ENCODE measurements around the gene BPIFA3. TPM values are rescaled to one million over a fixed set of nuclear protein-coding genes. Genes with fewer than 3 reads are reported as not detected.
"Not testable (repeated sequence)": the region's sequence is repeated elsewhere in the genome, so short reads cannot be mapped to it uniquely, and the experiment has no call there.

The BPIFA3 gene
- total RNA-seq: not detected
- long read RNA-seq: 0 reads

- DNase-seq (ENCODE audit: low spot score): no peak
- intact Hi-C loops (cut with DNase I): no loop called here
Observed at GRCh38 chr20:33217052-33217451, at the start of gene BPIFA3. Gene BPIFA3 (plus strand): TSS chr20:33217352. CDS start chr20:33217537, 185 bp downstream.

- no peak for DNase-seq (ENCODE audit: low spot score)
- intact Hi-C loops (cut with DNase I): no loop called here
Observed at GRCh38 chr20:33167859-33168258, 49.3 kb upstream of the BPIFA3 start, which contains the start of gene BPIFA2. Gene BPIFA2 (plus strand): TSS chr20:33168159. CDS start chr20:33169146, 987 bp downstream.

DNA sequence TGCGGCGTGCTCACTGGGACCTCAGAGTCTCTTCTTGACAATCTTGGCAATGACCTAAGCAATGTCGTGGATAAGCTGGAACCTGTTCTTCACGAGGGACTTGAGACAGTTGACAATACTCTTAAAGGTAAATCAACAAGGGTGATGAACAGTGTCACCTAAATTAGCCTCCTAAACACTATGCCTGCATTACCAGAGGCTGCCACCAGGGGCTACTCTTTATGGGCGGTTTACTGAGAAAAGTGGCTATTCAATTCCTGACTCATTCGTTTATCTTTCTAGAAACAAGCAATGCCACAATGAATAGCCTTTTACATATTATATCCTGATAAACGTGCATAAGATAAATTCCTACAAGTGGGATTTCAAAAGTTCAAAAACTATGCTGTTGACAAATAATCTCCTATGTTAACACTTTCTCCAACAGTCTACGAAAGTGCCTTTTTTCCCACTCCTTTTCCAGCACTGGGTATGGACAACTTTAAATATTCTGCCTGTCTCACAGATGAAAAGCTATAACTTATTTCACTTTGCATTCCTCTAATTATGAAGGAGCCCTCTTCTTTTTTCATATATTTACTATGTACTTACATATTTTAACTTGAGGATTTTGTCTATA, 47.9 kb upstream of the BPIFA3 start:
- intact Hi-C loops (cut with DNase I): no loop called here
- no peak for DNase-seq (ENCODE audit: low spot score)

DNA sequence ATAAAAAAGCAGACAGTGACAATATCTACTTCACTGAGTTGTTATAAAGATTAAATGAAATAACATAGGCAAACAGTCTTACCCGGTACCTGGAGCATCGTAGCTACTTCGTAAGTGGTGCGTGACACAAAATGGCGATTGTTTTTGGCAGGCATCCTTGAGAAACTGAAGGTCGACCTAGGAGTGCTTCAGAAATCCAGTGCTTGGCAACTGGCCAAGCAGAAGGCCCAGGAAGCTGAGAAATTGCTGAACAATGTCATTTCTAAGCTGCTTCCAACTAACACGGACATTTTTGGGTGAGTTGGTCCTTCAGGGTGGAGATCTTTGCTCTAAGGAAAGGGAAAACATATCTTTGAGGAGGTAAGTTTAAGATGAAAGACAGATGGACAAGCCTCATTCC, 44.4 kb upstream of the BPIFA3 start:
- intact Hi-C loops (cut with DNase I): no loop called here
- no peak for DNase-seq (ENCODE audit: low spot score)

DNA sequence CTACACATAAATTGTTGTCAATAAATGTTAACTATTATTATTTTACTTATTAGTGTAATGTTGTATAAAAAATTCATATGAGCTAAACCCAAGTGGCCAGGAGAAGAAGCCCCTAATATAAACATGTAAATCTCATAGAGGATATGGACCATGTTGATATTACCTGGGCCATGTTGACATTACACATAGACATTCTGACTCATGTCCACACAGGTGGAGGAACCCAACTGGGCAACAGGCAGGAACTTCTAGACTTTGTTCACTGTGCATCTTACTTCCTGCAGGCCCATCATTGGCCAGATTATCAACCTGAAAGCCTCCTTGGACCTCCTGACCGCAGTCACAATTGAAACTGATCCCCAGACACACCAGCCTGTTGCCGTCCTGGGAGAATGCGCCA, 42.0 kb upstream of the BPIFA3 start:
- peak; percentile 39 for DNase-seq (ENCODE audit: low spot score)
- intact Hi-C loops (cut with DNase I): no loop called here

GRCh38 chr20:33176101-33176500, 41.1 kb upstream of the BPIFA3 start:
- intact Hi-C loops (cut with DNase I): no loop called here
- DNase-seq (ENCODE audit: low spot score): peak; percentile 55

GRCh38 chr20:33177866-33178265, 39.3 kb upstream of the BPIFA3 start:
- DNase-seq (ENCODE audit: low spot score): no peak
- intact Hi-C loops (cut with DNase I): no loop called here

DNA sequence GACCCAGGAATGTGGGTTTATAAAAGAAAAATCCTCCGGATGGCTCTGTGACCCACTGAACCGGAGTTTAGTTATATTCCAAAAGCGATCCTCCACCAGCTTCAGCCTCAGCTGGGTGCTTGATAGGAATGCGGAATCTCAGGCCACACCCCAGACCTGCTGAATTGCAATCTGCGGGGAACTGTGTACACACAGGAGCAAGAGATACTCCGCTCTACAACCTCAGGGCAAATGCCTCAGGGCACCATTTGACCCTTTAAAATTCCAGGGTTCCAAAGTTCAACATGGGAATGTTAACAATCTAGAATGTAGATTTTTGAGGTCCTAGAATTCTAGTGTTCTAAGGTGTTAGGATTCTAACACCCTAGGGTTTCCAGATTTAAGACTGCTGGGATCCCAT, 38.4 kb upstream of the BPIFA3 start:
- DNase-seq (ENCODE audit: low spot score): peak; percentile 9
- intact Hi-C loops (cut with DNase I): no loop called here

DNA sequence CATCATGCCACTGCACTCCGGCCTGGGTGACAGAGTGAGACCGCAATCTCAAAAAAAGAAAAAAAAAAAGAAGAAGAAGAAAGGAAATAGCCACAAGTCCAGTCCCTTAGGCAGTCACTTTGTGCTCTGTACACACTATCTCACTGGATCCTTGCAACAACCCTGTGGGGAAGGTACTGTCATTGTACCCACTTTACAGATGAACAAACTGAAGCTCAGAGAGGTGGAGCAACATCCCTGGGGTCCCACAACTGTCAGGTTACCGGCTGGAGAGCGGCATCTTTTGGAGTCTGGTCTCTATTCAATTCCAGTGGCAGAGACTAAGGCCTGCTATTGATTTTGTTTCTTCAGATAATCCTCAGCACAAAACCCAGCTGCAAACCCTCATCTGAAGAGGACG, 37.0 kb upstream of the BPIFA3 start:
- intact Hi-C loops (cut with DNase I): no loop called here
- no peak for DNase-seq (ENCODE audit: low spot score)

DNA sequence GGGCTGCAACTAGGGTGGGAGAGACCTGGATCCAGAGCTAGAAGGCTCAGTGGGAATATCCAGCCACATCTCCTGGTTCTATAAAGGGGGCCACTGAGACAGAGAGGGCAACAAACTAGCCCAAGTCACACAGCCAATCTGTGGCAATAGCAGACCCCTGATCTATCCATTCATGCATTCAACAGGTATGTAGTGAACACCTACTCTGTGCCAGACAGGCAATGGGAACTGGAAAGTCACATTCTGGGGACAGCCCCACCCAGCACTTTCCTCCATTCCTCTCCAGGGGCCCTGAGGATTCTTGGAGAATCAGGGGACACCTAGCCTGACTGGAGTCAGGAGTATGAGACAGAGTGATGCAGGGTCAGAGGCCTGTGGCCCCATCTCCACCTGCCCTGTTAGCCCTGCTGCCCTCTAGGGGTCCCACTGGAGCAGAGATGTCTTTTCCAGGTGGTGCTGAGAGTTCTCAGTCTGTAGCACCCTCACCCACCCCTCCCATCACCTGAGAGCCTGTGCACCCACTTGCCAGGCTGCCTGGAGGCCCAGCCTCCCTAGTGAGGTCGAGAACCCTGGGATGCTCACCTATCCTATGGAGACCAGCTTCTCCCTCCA, 35.6 kb upstream of the BPIFA3 start:
- DNase-seq (ENCODE audit: low spot score): no peak
- intact Hi-C loops (cut with DNase I): no loop called here

GRCh38 chr20:33183312-33183711, 33.8 kb upstream of the BPIFA3 start:
- no peak for DNase-seq (ENCODE audit: low spot score)
- intact Hi-C loops (cut with DNase I): no loop called here

GRCh38 chr20:33185031-33185590, 32.0 kb upstream of the BPIFA3 start:
- intact Hi-C loops (cut with DNase I); DNase-seq (ENCODE audit: low spot score): not testable (repeated sequence)

- DNase-seq (ENCODE audit: low spot score): no peak
- intact Hi-C loops (cut with DNase I): no loop called here
Observed at GRCh38 chr20:33187491-33187890, 29.7 kb upstream of the BPIFA3 start.

GRCh38 chr20:33188421-33188820, 28.7 kb upstream of the BPIFA3 start:
- DNase-seq (ENCODE audit: low spot score): no peak
- intact Hi-C loops (cut with DNase I): no loop called here

DNA sequence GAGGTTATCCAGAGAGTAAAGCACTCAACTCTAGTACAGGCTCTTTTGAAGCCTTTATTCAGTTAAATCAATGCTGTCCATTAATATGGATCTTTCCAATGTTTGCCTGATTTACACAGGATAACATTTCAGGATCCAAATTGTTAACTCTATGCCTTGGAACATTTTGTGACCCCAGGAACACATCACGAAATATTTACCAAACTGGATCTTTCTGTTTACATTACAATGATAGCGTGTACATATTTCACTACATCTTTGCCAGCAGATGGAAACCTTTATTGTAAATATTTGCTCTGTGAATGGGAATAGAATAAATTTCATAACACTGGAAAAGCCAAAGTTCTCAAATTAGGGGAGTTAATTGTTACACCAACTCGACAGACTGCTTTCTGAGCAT, 25.7 kb upstream of the BPIFA3 start:
- no peak for DNase-seq (ENCODE audit: low spot score)
- intact Hi-C loops (cut with DNase I): no loop called here

GRCh38 chr20:33191955-33192354, 25.2 kb upstream of the BPIFA3 start:
- intact Hi-C loops (cut with DNase I): no loop called here
- DNase-seq (ENCODE audit: low spot score): no peak

- no peak for DNase-seq (ENCODE audit: low spot score)
- intact Hi-C loops (cut with DNase I): no loop called here
Observed at GRCh38 chr20:33192912-33193501, 24.1 kb upstream of the BPIFA3 start.

GRCh38 chr20:33199026-33199425, 18.1 kb upstream of the BPIFA3 start:
- DNase-seq (ENCODE audit: low spot score): no peak
- intact Hi-C loops (cut with DNase I): no loop called here

DNA sequence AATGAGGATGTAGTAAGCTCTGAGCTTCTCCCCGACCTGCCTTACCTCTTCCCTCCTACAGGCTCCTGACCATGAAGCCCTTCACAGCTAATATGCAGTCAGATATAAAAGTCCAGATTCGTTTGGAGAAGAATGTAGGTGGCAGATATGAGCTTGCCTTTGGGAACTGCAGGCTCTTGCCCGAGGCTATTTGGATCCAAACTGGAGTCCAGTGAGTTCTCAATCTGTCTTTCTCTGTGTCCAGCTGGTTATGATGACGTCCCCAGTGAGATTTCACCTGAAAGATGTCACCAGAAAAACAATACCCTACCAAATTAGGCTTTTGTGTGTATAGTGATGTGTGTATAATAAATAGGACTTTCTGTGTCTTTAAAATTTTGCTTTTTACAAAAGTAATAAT, 14.7 kb upstream of the BPIFA3 start:
- no peak for DNase-seq (ENCODE audit: low spot score)
- intact Hi-C loops (cut with DNase I): no loop called here

GRCh38 chr20:33203444-33203843, 13.7 kb upstream of the BPIFA3 start:
- no peak for DNase-seq (ENCODE audit: low spot score)
- intact Hi-C loops (cut with DNase I): no loop called here

DNA sequence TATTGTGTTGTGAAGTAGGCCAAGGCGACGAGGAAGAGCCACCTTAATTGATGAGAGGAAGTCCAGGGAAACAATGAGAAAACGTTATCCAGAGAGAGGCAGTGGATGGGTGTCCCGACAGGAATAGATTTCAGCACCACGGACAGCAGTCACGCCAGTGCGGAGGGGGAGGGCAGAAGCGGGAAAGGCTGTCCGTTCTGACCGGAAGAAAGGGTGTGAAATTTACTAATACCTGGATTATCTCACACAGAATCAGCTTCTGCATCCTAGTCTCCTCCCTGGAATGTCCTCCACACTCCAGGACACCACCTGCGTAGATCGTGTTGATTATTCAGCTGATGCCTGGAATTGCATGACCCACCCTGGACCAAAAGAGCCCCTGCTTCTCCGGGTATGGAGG, 7.4 kb upstream of the BPIFA3 start:
- no peak for DNase-seq (ENCODE audit: low spot score)
- intact Hi-C loops (cut with DNase I): no loop called here

All from cardiac septum (tissue), 1 donor.